Airway epithelial cell (primary cell): ENCODE data around the gene ZNF215. TPM values are rescaled to one million over a fixed set of nuclear protein-coding genes. Genes with fewer than 3 reads are reported as not detected.

Experiments used
- total RNA-seq: library from RNA; depleted of rRNA; stranded (reverse); fragments of >200 nt; gene quantifications from 2 replicates; pipeline ENCODE4 v1.2.3, GENCODE V29; 2015

ZNF215 gene
- 3.5 and 4.0 TPM in 2 replicates for total RNA-seq

GRCh38 chr11:6926208-6927029, at the start of gene ZNF215:
Gene ZNF215, plus strand, starts transcription at chr11:6926426. Its CDS starts 5,847 bp downstream, at chr11:6932273.

GRCh38 chr11:6892400-6892799, 33.8 kb upstream of the ZNF215 start, which contains the start of gene OR2D2:
Gene OR2D2, minus strand, starts transcription at chr11:6892500. Its CDS starts 0 bp downstream, at chr11:6892500.

GRCh38 chr11:6920702-6921101, 5.5 kb upstream of the ZNF215 start, which contains the start of gene OR2D3:
Gene OR2D3, plus strand, starts transcription at chr11:6921002. Its CDS starts 0 bp downstream, at chr11:6921002.

Other genes with a start within 250 kb of the ZNF215 start
- gene MRPL17, start 243.1 kb upstream of the ZNF215 start, total RNA-seq, result 53.6 and 58.1 TPM in 2 replicates
- gene OR2AG2, start 154.4 kb upstream of the ZNF215 start, total RNA-seq, result 0.07 TPM in 1 of 2 replicates, not detected in the other
- not detected in 2 replicates for gene OR2AG1, start 143.4 kb upstream of the ZNF215 start, total RNA-seq
- not detected in 2 replicates for gene OR6A2, start 126.7 kb upstream of the ZNF215 start, total RNA-seq
- gene OR10A5, start 80.7 kb upstream of the ZNF215 start, total RNA-seq, result not detected in 2 replicates
- not detected in 2 replicates for gene OR10A2, start 63.4 kb upstream of the ZNF215 start, total RNA-seq
- not detected in 2 replicates for gene OR10A4, start 49.8 kb upstream of the ZNF215 start, total RNA-seq
- not detected in 2 replicates for gene OR2D2, start 33.9 kb upstream of the ZNF215 start, total RNA-seq
- gene OR2D3, start 5.4 kb upstream of the ZNF215 start, total RNA-seq, result not detected in 2 replicates
- gene ZNF214, start 93.9 kb downstream of the ZNF215 start, total RNA-seq, result 0.37 and 0.85 TPM in 2 replicates
- gene NLRP14, start 94.1 kb downstream of the ZNF215 start, total RNA-seq, result 0.07 TPM in 1 of 2 replicates, not detected in the other
- gene RBMXL2, start 162.6 kb downstream of the ZNF215 start, total RNA-seq, result not detected in 2 replicates